Stimulated activated CD4-positive, alpha-beta T cell treated with anti-CD3 and anti-CD28 coated beads, Interleukin-15, amount 100 ng/mL, for 1 hour (primary cell): ENCODE data around the gene CCDC28A.

Experiments used
- DNase-seq, 2 donors: peaks; one replicate each; pipeline ENCODE4 v3.0.0-alpha.2; 2020; ENCODE audit warnings: low read depth in 1 of 2, low spot score in 1 of 2

The CCDC28A gene

GRCh38 chr6:138795809-138796603 lies 22.4 kb downstream of the CCDC28A start, which contains the start of gene ECT2L:
TSS of gene ECT2L (plus strand) at chr6:138796087. CDS start at chr6:138813275, 17,188 bp downstream.
- no peak for DNase-seq

GRCh38 chr6:138796771-138797170 lies 23.2 kb downstream of the CCDC28A start:
- DNase-seq = no peak

- no peak for DNase-seq
These were observed 24.4 kb downstream of the CCDC28A start for GRCh38 chr6:138797806-138798446.

- no peak for DNase-seq
These were observed 27.0 kb downstream of the CCDC28A start for GRCh38 chr6:138800377-138801150.

- DNase-seq = no peak
These were observed 29.8 kb downstream of the CCDC28A start for GRCh38 chr6:138803331-138803730.

GRCh38 chr6:138803861-138804260 lies 30.3 kb downstream of the CCDC28A start:
- no peak for DNase-seq

- no peak for DNase-seq
These were observed 31.6 kb downstream of the CCDC28A start for GRCh38 chr6:138805016-138805765.

GRCh38 chr6:138806889-138807288 lies 33.3 kb downstream of the CCDC28A start:
- DNase-seq = no peak

- no peak for DNase-seq
These were observed 36.1 kb downstream of the CCDC28A start for GRCh38 chr6:138809677-138810076.

GRCh38 chr6:138811866-138812265 lies 38.3 kb downstream of the CCDC28A start:
- DNase-seq = no peak

- no peak for DNase-seq
These were observed 40.7 kb downstream of the CCDC28A start for GRCh38 chr6:138814179-138814834.

- DNase-seq = no peak
These were observed 41.7 kb downstream of the CCDC28A start for GRCh38 chr6:138815221-138815620.

- no peak for DNase-seq
These were observed 42.4 kb downstream of the CCDC28A start for GRCh38 chr6:138815797-138816528.

- DNase-seq = no peak
These were observed 44.2 kb downstream of the CCDC28A start for GRCh38 chr6:138817799-138818198.

GRCh38 chr6:138818496-138819194 lies 45.1 kb downstream of the CCDC28A start:
- no peak for DNase-seq

GRCh38 chr6:138821519-138821918 lies 48.0 kb downstream of the CCDC28A start:
- no peak for DNase-seq

GRCh38 chr6:138824482-138825144 lies 51.0 kb downstream of the CCDC28A start:
- DNase-seq = no peak

- no peak for DNase-seq
These were observed 56.7 kb downstream of the CCDC28A start for GRCh38 chr6:138830248-138830647.

GRCh38 chr6:138832182-138832581 lies 58.6 kb downstream of the CCDC28A start:
- DNase-seq = no peak
